ENCODE results near the gene UNC79.

Gene UNC79

GRCh38 chr14:93707475-93707874 lies 276.7 kb downstream of the UNC79 start:
- DNase-seq (ENCODE audit: low read depth): no peak
- no peak overlapping the region for H3K4me3 ChIP-seq (ENCODE audit: low read depth, low read length)
- TF ChIP-seq CTCF (IDR thresholded peaks at IDR 0.05; ENCODE audit: control insufficient read depth, extremely low read depth, insufficient read depth): no peak

- DNase-seq (ENCODE audit: low read depth): no peak
- no peak overlapping the region for H3K4me3 ChIP-seq (ENCODE audit: low read depth, low read length)
- no peak for TF ChIP-seq CTCF (IDR thresholded peaks at IDR 0.05; ENCODE audit: control insufficient read depth, extremely low read depth, insufficient read depth)
These were observed 277.6 kb downstream of the UNC79 start for GRCh38 chr14:93708311-93708734.

- H3K4me3 ChIP-seq (ENCODE audit: low read depth, low read length): no peak overlapping the region
- no peak for DNase-seq (ENCODE audit: low read depth)
- TF ChIP-seq CTCF (IDR thresholded peaks at IDR 0.05; ENCODE audit: control insufficient read depth, extremely low read depth, insufficient read depth): no peak
These were observed 278.1 kb downstream of the UNC79 start for GRCh38 chr14:93708800-93709199.

GRCh38 chr14:93709249-93709648 lies 278.5 kb downstream of the UNC79 start:
- no peak for TF ChIP-seq CTCF (IDR thresholded peaks at IDR 0.05; ENCODE audit: control insufficient read depth, extremely low read depth, insufficient read depth)
- DNase-seq (ENCODE audit: low read depth): no peak
- H3K4me3 ChIP-seq (ENCODE audit: low read depth, low read length): no peak overlapping the region

GRCh38 chr14:93712079-93712837 lies 281.5 kb downstream of the UNC79 start:
- DNase-seq (ENCODE audit: low read depth): no peak
- TF ChIP-seq CTCF (IDR thresholded peaks at IDR 0.05; ENCODE audit: control insufficient read depth, extremely low read depth, insufficient read depth): no peak

GRCh38 chr14:93712838-93713724 lies 282.3 kb downstream of the UNC79 start:
- TF ChIP-seq CTCF (IDR thresholded peaks at IDR 0.05; ENCODE audit: control insufficient read depth, extremely low read depth, insufficient read depth): no peak
- H3K4me3 ChIP-seq (ENCODE audit: low read depth, low read length): no peak overlapping the region
- DNase-seq (ENCODE audit: low read depth): no peak

More at GRCh38 chr14:93712079-93712837, 281.5 kb downstream of the UNC79 start:
- no peak overlapping the region for H3K4me3 ChIP-seq (ENCODE audit: low read depth, low read length)
